ENCODE measurements around the gene CPT1B.

Gene CPT1B

DNA sequence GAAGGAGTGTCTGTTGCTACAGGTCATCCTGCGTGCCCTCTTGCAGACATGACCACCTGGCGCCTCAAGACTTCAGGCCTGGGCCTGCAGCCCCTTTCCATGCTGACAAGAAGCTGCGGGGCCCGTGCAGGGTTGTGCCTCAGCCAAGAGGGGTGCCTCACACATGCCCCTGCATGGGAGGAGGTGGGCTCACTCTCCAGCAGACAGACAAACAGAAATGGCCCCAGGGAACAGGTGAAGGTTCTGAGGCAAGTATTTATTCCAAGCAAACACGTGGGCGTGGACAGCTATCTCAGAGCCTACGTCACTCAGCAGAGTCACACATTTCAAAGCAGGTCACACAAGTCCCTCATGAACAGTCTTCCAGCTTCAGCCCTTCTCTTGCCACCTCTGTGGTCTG, 9.6 kb downstream of the CPT1B start:
- DNase-seq, result no peak

GRCh38 chr22:50567721-50568252, 10.4 kb downstream of the CPT1B start:
- no peak for DNase-seq

DNA sequence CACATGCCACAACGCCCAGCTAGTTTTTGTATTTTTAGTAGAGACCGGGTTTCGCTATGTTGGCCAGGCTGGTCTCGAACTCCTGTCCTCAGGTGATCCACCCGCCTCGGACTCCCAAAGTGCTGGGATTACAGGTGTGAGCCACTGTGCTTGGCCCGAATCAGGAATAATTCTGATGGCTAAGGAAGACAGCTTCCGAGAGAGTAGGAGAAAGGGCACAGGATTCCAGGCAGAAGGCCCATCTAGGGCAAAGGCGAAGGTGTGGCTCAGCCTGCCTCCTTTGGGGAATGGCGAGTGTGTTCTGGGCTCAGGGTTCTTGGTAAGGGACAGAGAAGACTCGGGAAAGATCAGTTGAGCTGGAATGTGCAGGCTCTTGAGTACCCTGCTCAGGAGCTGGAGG, 13.9 kb downstream of the CPT1B start:
- DNase-seq, result no peak

- DNase-seq, result no peak
Observed at GRCh38 chr22:50563413-50564160, 14.6 kb downstream of the CPT1B start.

- peak; percentile 99 for DNase-seq
Observed at GRCh38 chr22:50562523-50563412, 15.5 kb downstream of the CPT1B start, which contains the start of gene SYCE3. Gene SYCE3, minus strand, starts transcription at chr22:50562919. Its CDS starts 6,514 bp downstream, at chr22:50556405.

- DNase-seq, result no peak
Observed at GRCh38 chr22:50561401-50562358, 16.5 kb downstream of the CPT1B start.

- no peak for DNase-seq
Observed at GRCh38 chr22:50560034-50560433, 18.2 kb downstream of the CPT1B start.

- DNase-seq, result no peak
Observed at GRCh38 chr22:50556703-50557102, 21.5 kb downstream of the CPT1B start.

DNA sequence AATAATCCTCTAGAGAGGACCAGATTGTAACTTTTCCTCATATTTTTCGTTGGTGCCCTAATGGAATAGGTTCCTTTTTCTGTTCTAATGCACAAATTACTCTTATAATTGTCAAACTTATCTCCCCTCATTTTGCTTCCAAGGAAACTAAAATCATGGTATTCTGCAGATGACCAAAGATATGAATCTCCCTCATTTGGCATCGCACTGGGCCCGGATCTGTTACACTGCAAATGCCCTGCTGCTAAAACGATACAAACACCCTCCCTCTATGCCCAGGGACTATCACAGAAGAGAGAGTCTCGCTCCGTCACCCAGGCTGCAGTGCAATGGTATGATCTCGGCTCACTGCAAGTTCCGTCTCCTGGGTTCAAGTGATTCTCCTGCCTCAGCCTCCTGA, 24.9 kb downstream of the CPT1B start:
- DNase-seq, result no peak

- no peak for DNase-seq
Observed at GRCh38 chr22:50551160-50551752, 27.0 kb downstream of the CPT1B start.

GRCh38 chr22:50550395-50550794, 27.8 kb downstream of the CPT1B start:
- DNase-seq, result no peak

DNA sequence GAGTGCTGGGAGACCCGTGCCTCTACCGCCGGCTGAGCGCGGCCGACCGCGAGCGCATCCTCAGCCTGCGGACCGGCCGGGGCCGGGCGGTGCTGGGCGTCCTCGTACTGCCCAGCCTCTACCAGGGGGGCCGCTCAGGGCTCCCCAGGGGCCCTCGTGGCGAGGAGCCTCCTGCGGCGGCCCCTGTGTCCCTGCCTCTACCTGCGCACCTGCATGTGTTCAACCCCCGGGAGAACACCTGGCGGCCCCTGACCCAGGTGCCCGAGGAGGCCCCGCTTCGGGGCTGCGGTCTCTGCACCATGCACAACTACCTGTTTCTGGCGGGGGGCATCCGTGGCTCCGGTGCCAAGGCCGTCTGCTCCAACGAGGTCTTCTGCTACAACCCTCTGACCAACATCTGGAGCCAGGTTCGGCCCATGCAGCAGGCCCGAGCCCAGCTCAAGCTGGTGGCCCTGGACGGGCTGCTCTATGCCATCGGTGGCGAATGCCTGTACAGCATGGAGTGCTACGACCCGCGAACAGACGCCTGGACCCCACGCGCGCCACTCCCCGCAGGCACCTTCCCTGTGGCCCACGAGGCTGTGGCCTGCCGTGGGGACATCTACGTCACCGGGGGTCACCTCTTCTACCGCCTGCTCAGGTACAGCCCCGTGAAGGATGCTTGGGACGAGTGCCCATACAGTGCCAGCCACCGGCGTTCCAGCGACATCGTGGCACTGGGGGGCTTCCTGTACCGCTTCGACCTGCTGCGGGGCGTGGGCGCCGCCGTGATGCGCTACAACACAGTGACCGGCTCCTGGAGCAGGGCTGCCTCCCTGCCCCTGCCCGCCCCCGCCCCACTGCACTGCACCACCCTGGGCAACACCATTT, 29.1 kb downstream of the CPT1B start:
- DNase-seq, result peak; percentile 53

DNA sequence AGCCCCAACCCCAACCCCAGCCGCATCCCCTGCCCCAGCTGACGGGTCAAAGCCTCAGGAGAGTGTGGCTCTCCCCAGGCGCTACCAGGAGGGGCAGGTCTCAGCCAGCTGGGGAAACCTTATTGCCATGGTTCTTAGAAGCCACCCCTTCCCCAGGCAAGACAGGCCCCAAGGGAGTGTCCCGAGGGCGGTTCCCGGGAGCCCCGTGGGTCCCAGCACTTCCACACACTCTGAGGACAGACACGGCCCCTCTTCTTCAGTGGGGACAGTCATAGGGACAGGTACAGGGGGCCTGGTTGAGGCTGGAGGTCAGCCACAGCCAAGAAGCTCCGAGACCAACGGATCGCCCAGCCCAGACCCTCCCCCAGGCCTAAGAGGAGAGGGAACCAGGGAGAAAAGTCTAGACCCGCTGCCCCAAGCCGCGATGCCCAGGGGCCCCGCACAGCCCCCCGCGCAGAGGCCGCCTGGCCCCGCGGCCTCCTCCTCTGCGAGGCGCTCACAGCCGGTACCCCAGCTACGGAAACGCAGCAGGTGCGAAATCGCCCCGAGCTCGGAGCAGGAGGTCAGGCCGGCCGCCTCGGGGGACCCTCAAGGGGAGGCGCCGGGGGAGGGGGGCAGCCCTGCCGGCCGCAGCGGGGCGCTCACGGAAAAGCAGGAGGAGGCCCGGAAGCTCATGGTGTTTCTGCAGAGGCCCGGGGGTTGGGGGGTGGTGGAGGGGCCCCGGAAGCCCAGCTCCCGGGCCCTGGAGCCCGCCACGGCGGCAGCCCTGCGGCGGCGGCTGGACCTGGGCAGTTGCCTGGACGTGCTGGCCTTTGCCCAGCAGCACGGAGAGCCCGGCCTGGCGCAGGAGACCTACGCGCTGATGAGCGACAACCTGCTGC, 29.9 kb downstream of the CPT1B start:
- DNase-seq, result peak; percentile 47

DNA sequence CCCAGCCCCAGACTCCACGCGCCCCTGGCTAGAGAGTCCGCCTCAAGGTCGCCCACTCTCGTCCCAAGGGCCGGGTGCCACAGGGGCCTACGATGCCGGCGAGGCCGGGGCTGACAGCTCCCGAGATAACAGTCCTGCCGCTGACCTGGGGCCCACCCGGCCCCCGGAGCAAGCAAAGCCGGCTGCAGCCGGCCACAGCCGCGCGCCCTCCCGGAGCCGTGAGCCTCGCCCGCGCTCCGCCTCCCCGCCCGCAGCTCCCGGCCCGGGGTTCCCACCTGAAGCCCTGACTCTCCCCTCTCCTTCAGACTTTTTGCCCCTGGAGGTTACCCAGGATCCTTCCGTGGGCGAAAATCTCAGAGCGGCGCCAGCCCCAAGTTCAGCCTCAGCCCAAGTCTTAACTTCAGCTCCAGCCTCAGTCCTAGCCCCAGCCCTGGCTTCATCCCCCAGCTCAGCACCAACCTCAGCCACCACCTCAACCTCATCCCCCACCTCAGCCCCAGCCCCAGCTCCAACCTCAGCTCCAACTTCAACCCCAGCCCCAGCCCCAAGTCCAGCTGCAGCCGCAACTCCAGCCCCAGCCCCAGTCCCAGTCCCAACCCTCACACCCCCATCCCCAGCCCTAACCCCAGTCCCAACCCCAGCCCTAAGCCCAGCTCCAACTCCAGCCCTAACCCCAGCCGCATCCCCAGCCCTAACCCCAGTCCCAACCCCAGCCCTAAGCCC, 30.8 kb downstream of the CPT1B start:
- DNase-seq, result no peak

DNA sequence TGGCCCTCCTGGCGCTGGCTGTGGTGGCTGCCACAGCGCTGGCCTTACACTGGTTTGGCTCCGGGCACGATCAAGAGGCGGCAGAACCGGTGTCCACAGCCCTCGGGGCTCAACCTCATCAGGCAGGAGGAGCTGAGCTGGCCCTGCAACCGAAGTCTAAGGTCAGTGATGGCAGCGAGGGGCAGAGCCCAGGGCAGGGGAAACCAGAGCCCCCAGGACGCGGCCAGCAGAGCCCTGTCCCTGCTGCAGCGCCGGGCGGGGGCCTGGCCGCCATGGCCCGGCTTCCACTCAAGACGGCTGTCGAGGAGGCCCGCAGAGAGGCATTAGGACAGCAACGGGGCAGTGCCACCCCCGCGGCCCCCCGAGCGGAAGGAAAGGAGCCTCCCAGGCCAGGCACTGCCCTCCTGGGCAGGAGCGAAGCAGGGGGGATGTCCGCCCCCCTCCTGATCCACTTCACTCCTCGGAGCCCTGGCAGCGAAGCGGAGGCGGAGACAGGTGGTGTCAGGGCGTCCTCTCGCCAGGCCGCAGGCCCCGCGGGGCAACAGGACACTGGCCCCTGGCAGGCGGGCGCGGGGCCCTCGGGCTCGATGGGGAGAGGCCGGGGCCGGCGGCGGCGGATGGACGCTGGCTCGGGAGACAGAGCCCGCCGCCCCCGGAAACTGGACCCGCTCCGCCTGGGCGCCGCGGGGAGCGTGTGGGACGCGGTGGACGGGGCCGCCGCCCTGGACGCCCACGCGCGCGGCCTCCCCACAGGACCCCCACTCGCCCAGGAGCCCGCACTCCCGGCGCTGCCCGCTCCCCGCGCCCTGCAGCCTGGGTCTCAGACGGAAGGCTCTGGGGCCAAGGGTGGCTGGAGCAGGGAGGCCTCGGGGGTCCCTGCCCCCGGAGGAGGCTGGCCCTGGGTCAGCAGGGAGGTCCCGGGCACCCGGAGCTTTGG, 31.6 kb downstream of the CPT1B start:
- DNase-seq, result no peak

- DNase-seq, result no peak
Observed at GRCh38 chr22:50545522-50546325, 32.5 kb downstream of the CPT1B start, which contains the start of gene KLHDC7B. Gene KLHDC7B, plus strand, starts transcription at chr22:50545899. Its CDS starts 345 bp downstream, at chr22:50546244.

DNA sequence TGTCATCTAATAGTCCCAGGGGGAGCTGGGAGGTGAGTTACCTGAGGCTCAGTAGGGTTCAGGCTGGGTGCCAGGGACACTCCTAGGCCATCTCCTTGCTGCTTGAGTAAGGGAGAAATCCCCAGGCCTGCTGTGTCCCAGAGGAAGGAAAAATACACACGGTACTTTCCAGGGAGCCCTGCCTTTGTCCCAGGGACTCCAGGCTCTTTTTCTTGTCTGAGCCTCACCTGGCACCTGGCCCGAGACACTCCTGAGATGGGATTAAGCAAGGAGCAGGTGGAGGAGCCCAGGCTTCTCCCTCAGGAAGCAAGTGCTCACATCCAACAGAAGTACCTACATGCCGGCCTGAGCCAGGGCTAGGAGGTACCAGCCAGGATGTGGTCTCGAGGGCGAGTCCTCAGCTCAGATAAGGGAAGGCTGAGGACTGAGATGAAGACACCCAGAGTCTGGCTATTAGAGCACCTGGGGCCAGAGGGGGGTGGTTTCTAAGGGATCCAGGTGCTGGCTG, 33.4 kb downstream of the CPT1B start:
- DNase-seq, result no peak

Data from retina (tissue), 1 donor.